Nasal cavity respiratory epithelium epithelial cell of viscerocranial mucosa (primary cell): ENCODE measurements around the gene PRKX. TPM values are rescaled to one million over a fixed set of nuclear protein-coding genes. Genes with fewer than 3 reads are reported as not detected.

Experiments
- total RNA-seq: library from RNA; depleted of rRNA; stranded (reverse); fragments of >200 nt; gene quantifications from 2 replicates; pipeline ENCODE4 v1.2.3, GENCODE V29; 2014

PRKX gene
- 36.6 and 94.8 TPM in 2 replicates for total RNA-seq

GRCh38 chrX:3713225-3713936, at the start of gene PRKX:
Gene PRKX (minus strand): TSS chrX:3713649. CDS start chrX:3713253, 396 bp downstream.

